H9 (cell line): Measurements from ENCODE around the gene IMPACT. TPM values are rescaled to one million over a fixed set of nuclear protein-coding genes. Genes with fewer than 3 reads are reported as not detected.

Experiments used
- DNase-seq: peaks from one replicate; pipeline ENCODE4 v3.0.0-alpha.2; 2017
- H2AFZ ChIP-seq: one replicate; pipeline ENCODE4 v1.6.1; 2013; ENCODE audit warnings: mild to moderate bottlenecking, low read length, control low read depth, moderate library complexity
- H2AK5ac ChIP-seq: 2 replicates; pipeline ENCODE4 v1.6.1; 2013; ENCODE audit warnings: low read length, control low read depth, mixed read lengths; ENCODE audit not compliant: insufficient read length
- H2BK120ac ChIP-seq: one replicate; pipeline ENCODE4 v1.6.1; 2013; ENCODE audit warnings: low read depth, mild to moderate bottlenecking, low read length, control low read depth, inconsistent platforms; ENCODE audit not compliant: poor library complexity, severe bottlenecking
- H2BK12ac ChIP-seq: 2 replicates; pipeline ENCODE4 v1.6.1; 2013; ENCODE audit warnings: low read length, control low read depth, mixed read lengths, low read depth; ENCODE audit not compliant: insufficient read length
- H2BK15ac ChIP-seq: 2 replicates; pipeline ENCODE4 v1.6.1; 2013; ENCODE audit warnings: low read depth, low read length, control low read depth
- H2BK20ac ChIP-seq: one replicate; pipeline ENCODE4 v1.6.1; 2013; ENCODE audit warnings: low read depth, mild to moderate bottlenecking, low read length, control low read depth, inconsistent platforms; ENCODE audit not compliant: poor library complexity, severe bottlenecking
- H2BK5ac ChIP-seq: 2 replicates; pipeline ENCODE4 v1.6.1; 2013; ENCODE audit warnings: low read length, control low read depth, mixed read lengths; ENCODE audit not compliant: insufficient read length
- H3K14ac ChIP-seq: 2 replicates; pipeline ENCODE4 v1.6.1; 2013; ENCODE audit warnings: low read length, control low read depth; ENCODE audit not compliant: insufficient read depth
- H3K18ac ChIP-seq: 2 replicates; pipeline ENCODE4 v1.6.1; 2013; ENCODE audit warnings: low read depth, mild to moderate bottlenecking, mixed read lengths, low read length, control low read depth; ENCODE audit not compliant: insufficient read length
- H3K23ac ChIP-seq: 2 replicates; pipeline ENCODE4 v1.6.1; 2013; ENCODE audit warnings: low read length, control low read depth, mixed read lengths, low read depth; ENCODE audit not compliant: insufficient read length
- H3K23me2 ChIP-seq: 2 replicates; pipeline ENCODE4 v1.6.1; 2013; ENCODE audit warnings: low read depth, mild to moderate bottlenecking, mixed read lengths, low read length, control low read depth; ENCODE audit not compliant: insufficient read length, poor library complexity, severe bottlenecking
- H3K27ac ChIP-seq: 2 replicates; pipeline ENCODE4 v1.5.1; 2013; ENCODE audit warnings: low read length, control low read depth, mixed read lengths, low read depth; ENCODE audit not compliant: insufficient read length
- H3K27me3 ChIP-seq: 2 replicates; pipeline ENCODE4 v1.6.1; 2013; ENCODE audit warnings: low read length, control low read depth, inconsistent platforms; ENCODE audit not compliant: insufficient read depth
- H3K4ac ChIP-seq: 2 replicates; pipeline ENCODE4 v1.6.1; 2013; ENCODE audit warnings: low read depth, mild to moderate bottlenecking, control low read depth, inconsistent platforms, low read length, moderate library complexity
- H3K4me1 ChIP-seq: 2 replicates; pipeline ENCODE4 v1.6.1; 2013; ENCODE audit warnings: low read length, control low read depth, inconsistent platforms; ENCODE audit not compliant: insufficient read depth
- H3K4me2 ChIP-seq: 2 replicates; pipeline ENCODE4 v1.6.1; 2013; ENCODE audit warnings: low read length, control low read depth, mixed read lengths; ENCODE audit not compliant: insufficient read length, insufficient read depth
- H3K56ac ChIP-seq: 2 replicates; pipeline ENCODE4 v1.6.1; 2013; ENCODE audit warnings: low read depth, mild to moderate bottlenecking, mixed read lengths, low read length, control low read depth; ENCODE audit not compliant: insufficient read length
- H3K79me1 ChIP-seq: 2 replicates; pipeline ENCODE4 v1.6.1; 2013; ENCODE audit warnings: low read depth, mild to moderate bottlenecking, moderate library complexity, low read length, control low read depth, inconsistent platforms; ENCODE audit not compliant: insufficient read depth, poor library complexity, severe bottlenecking
- H3K79me2 ChIP-seq: 2 replicates; pipeline ENCODE4 v1.6.1; 2013; ENCODE audit warnings: low read length, control low read depth, inconsistent platforms; ENCODE audit not compliant: insufficient read depth
- H3K9ac ChIP-seq: 2 replicates; pipeline ENCODE4 v1.6.1; 2013; ENCODE audit warnings: low read length, control low read depth, mixed read lengths; ENCODE audit not compliant: insufficient read length; ENCODE audit errors: extremely low read depth
- H3K9me3 ChIP-seq: one replicate; pipeline ENCODE4 v1.6.1; 2013; ENCODE audit warnings: low read depth, low read length, inconsistent platforms; ENCODE audit not compliant: control insufficient read depth
- H3T11ph ChIP-seq: one replicate; pipeline ENCODE4 v1.6.1; 2013; ENCODE audit warnings: mild to moderate bottlenecking, low read length, control low read depth, inconsistent platforms
- H4K20me1 ChIP-seq: one replicate; pipeline ENCODE4 v1.6.1; 2013; ENCODE audit not compliant: control insufficient read depth, insufficient read length, insufficient read depth
- H4K5ac ChIP-seq: 2 replicates; pipeline ENCODE4 v1.6.1; 2013; ENCODE audit warnings: low read depth, mild to moderate bottlenecking, mixed read lengths, low read length, control low read depth; ENCODE audit not compliant: insufficient read length
- H4K8ac ChIP-seq: replicated peaks from 2 replicates; pipeline ENCODE4 v1.6.1; 2013; ENCODE audit warnings: low read length, control low read depth, mixed read lengths, low read depth; ENCODE audit not compliant: insufficient read length
- H4K91ac ChIP-seq: 2 replicates; pipeline ENCODE4 v1.6.1; 2013; ENCODE audit warnings: low read depth, mild to moderate bottlenecking, moderate library complexity, mixed read lengths, low read length, control low read depth; ENCODE audit not compliant: insufficient read length
- H3K27ac Mint-ChIP-seq, 3 experiments: 2 replicates in 2 of 3; 3 replicates in 1 of 3; pipeline ENCODE4 v1.8.0; 2020 to 2021; ENCODE audit warnings: mixed read lengths in 3 of 3, mild to moderate bottlenecking in 1 of 3, moderate library complexity in 1 of 3
- H3K27me3 Mint-ChIP-seq: 2 replicates; pipeline ENCODE4 v1.8.0; 2021; ENCODE audit warnings: low read depth, mild to moderate bottlenecking, moderate library complexity, mixed read lengths
- H3K36me3 Mint-ChIP-seq, 3 experiments: 2 replicates in 2 of 3; 3 replicates in 1 of 3; pipeline ENCODE4 v1.8.0; 2020 to 2021; ENCODE audit warnings: low read depth in 3 of 3, mixed read lengths in 3 of 3; ENCODE audit not compliant: insufficient read depth in 1 of 3
- H3K4me1 Mint-ChIP-seq, 2 experiments: 2 replicates each; pipeline ENCODE4 v1.8.0; 2020; ENCODE audit warnings: mixed read lengths in 2 of 2
- H3K4me3 Mint-ChIP-seq, 2 experiments: 2 replicates in 1 of 2; 3 replicates in 1 of 2; pipeline ENCODE4 v1.8.0; 2020 to 2021; ENCODE audit warnings: mild to moderate bottlenecking in 2 of 2, mixed read lengths in 2 of 2, moderate library complexity in 1 of 2
- H3K9me3 Mint-ChIP-seq, 2 experiments: 2 replicates in 1 of 2; 3 replicates in 1 of 2; pipeline ENCODE4 v1.8.0; 2020; ENCODE audit warnings: mild to moderate bottlenecking in 2 of 2, mixed read lengths in 2 of 2, moderate library complexity in 1 of 2
- CTCF ChIP-seq: fragments of 200-600 bp; sonication (generic); conservative IDR thresholded peaks from 3 replicates; pipeline ENCODE4 v1.8.0; 2021; ENCODE audit warnings: antibody characterized with exemption, mild to moderate bottlenecking
- WGBS: extraction: QIAGEN DNeasy Blood & Tissue Kit; methylation state at CpG from one replicate; pipeline ENCODE4 v1.1.7; 2013; ENCODE audit warnings: missing lambda C conversion rate, low lambda C conversion rate, mixed read lengths; ENCODE audit not compliant: insufficient read length; ENCODE audit errors: extremely low coverage; 5-methylcytosine and 5-hydroxymethylcytosine counted together
- total RNA-seq: library from RNA; stranded (reverse); gene quantifications from 2 replicates; pipeline ENCODE4 v1.2.1, GENCODE V29; 2021

Gene IMPACT
- total RNA-seq, 1 experiment from 2014 or later, result 41.9 TPM

GRCh38 chr18:24421831-24422230 lies 4.6 kb upstream of the IMPACT start:
- H2BK120ac ChIP-seq, result no peak overlapping the region
- no peaks in the 10 kb centered on the region for H3K27me3 ChIP-seq
- H4K8ac ChIP-seq, result no peak overlapping the region
- H3K9me3 Mint-ChIP-seq, result no peaks in the 10 kb centered on the region
- H3T11ph ChIP-seq, result no peak overlapping the region
- peaks cover 7 to 8% of the 10 kb centered on the region in 2 experiments for H3K4me1 Mint-ChIP-seq
- H3K14ac ChIP-seq, result no peak overlapping the region
- H3K4me2 ChIP-seq, result no peak overlapping the region
- H3K36me3 Mint-ChIP-seq, result no peaks in the 10 kb centered on the region
- no peak overlapping the region for H4K5ac ChIP-seq
- WGBS, result no CpG with 5 or more reads among the region's 1 CpG
- H2BK15ac ChIP-seq, result no peak overlapping the region
- no peaks in the 10 kb centered on the region for H3K9me3 ChIP-seq
- H3K23ac ChIP-seq, result no peak overlapping the region
- H2BK12ac ChIP-seq, result no peak overlapping the region
- no peaks in the 10 kb centered on the region for H3K79me2 ChIP-seq
- H2AK5ac ChIP-seq, result no peak overlapping the region
- H4K20me1 ChIP-seq, result no peaks in the 10 kb centered on the region
- H3K18ac ChIP-seq, result no peak overlapping the region
- no peak overlapping the region for H3K56ac ChIP-seq
- H2AFZ ChIP-seq, result no peak overlapping the region
- H2BK5ac ChIP-seq, result no peak overlapping the region
- H3K4me3 Mint-ChIP-seq, result no peak overlapping the region
- no peak overlapping the region for H3K4ac ChIP-seq
- H3K27ac ChIP-seq, result no peak overlapping the region
- H3K27me3 Mint-ChIP-seq, result peaks cover 4% of the 10 kb centered on the region
- no peak overlapping the region for H3K27ac Mint-ChIP-seq
- no peak overlapping the region for H4K91ac ChIP-seq
- H3K23me2 ChIP-seq, result peaks cover 10% of the 10 kb centered on the region
- H3K4me1 ChIP-seq, result no peaks in the 10 kb centered on the region
- H3K9ac ChIP-seq, result no peak overlapping the region
- no peak for TF ChIP-seq CTCF
- no peaks in the 10 kb centered on the region for H3K79me1 ChIP-seq
- no peak overlapping the region for H2BK20ac ChIP-seq
- no peak for DNase-seq
